ENCODE measurements around the gene UBD. TPM values are rescaled to one million over a fixed set of nuclear protein-coding genes. Genes with fewer than 3 reads are reported as not detected.

The UBD gene
- total RNA-seq, 1 experiment from 2014 or later: not detected

- TF ChIP-seq MAX (IDR thresholded peaks at IDR 0.05): no peak
- TF ChIP-seq, protein P1, sequence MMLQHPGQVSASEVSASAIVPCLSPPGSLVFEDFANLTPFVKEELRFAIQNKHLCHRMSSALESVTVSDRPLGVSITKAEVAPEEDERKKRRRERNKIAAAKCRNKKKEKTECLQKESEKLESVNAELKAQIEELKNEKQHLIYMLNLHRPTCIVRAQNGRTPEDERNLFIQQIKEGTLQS (IDR thresholded peaks at IDR 0.05): no peak
- peak; percentile 54 for TF ChIP-seq REST (IDR thresholded peaks at IDR 0.05; ENCODE audit: low read depth)
- Histone ChIP-seq H3K4me3 (replicated peaks in 1 of 2; ENCODE audit: low read depth in 1 of 2, low read length in 2 of 2) (no peak overlapping the region), H3K9me2 (ENCODE audit: insufficient read depth) (no peaks in the 10 kb centered on the region), H3K4me1 (ENCODE audit: control insufficient read depth in 1 of 2, insufficient read depth in 2 of 2, low read length in 2 of 2) (no peaks in the 10 kb centered on the region), H3K79me2 (ENCODE audit: insufficient read depth, low read length) (no peaks in the 10 kb centered on the region), H2AFZ (ENCODE audit: low read depth, low read length, poor library complexity, severe bottlenecking) (no peak overlapping the region), H3K9ac (ENCODE audit: low read length) (no peak overlapping the region), H4K20me1 (ENCODE audit: insufficient read depth) (no peaks in the 10 kb centered on the region), H3K9me3 (ENCODE audit: control insufficient read depth in 1 of 2, insufficient read depth in 1 of 2, low read depth in 1 of 2, low read length in 2 of 2) (no peaks in the 10 kb centered on the region), H3K27me3 (ENCODE audit: insufficient read depth, low read length) (no peaks in the 10 kb centered on the region), H3K4me2 (ENCODE audit: low read length) (no peak overlapping the region), H3K27ac (ENCODE audit: low read depth, low read length) (no peak overlapping the region), H3K36me3 (ENCODE audit: control insufficient read depth in 1 of 2, insufficient read depth in 2 of 2, low read length in 2 of 2) (no peaks in the 10 kb centered on the region)
- ChIA-PET POLR2A (no interaction called here), RAD21 (ENCODE audit: low non-redundant PET in 1 of 2, low total read pairs in 2 of 2, uncharacterized antibody in 2 of 2, unreplicated experiment in 2 of 2) (no interaction called here), CTCF (no interaction called here)
- no peak for ATAC-seq
- DNase-seq (ENCODE audit: low read depth, low spot score): no peak
- intact Hi-C loops (cut with micrococcal nuclease): no loop called here
- no TSS peak for BruUV-seq (replicated peaks)
These were observed 21.7 kb downstream of the UBD start for GRCh38 chr6:29537714-29538403.

Measured in HCT116 (cell line).